Fibroblast of lung (primary cell): ENCODE measurements around the gene MFSD12.

Experiments
- CTCF ChIP-seq, 2 donors: IDR thresholded peaks in 1 of 2; conservative IDR thresholded peaks in 1 of 2; 1 replicate in 1 of 2; 2 replicates in 1 of 2; pipeline ENCODE4 v1.5.1; 2011 to 2012; ENCODE audit warnings: low read length in 2 of 2, control low read depth in 1 of 2, inconsistent platforms in 1 of 2, low read depth in 1 of 2, mild to moderate bottlenecking in 1 of 2
- EZH2 ChIP-seq: IDR thresholded peaks from 2 replicates; pipeline ENCODE4 v1.5.1; 2012; ENCODE audit warnings: low read length, control low read depth, mild to moderate bottlenecking; ENCODE audit errors: missing control alignments

GRCh38 chr19:3503036-3503572 is 54.3 kb downstream of the MFSD12 start:
- no peak for TF ChIP-seq CTCF (conservative IDR thresholded peaks at IDR 0.05 in 1 of 2, IDR thresholded peaks at IDR 0.05 in 1 of 2; ENCODE audit: low read depth in 1 of 2, low read length in 2 of 2)
- no peak for TF ChIP-seq EZH2
